H9 (cell line): ENCODE measurements around the gene FBXL16. TPM values are rescaled to one million over a fixed set of nuclear protein-coding genes. Genes with fewer than 3 reads are reported as not detected.

Source experiments
- DNase-seq: peaks from one replicate; pipeline ENCODE4 v3.0.0-alpha.2; 2017
- H2AFZ ChIP-seq: one replicate; pipeline ENCODE4 v1.6.1; 2013; ENCODE audit warnings: mild to moderate bottlenecking, low read length, control low read depth, moderate library complexity
- H2AK5ac ChIP-seq: 2 replicates; pipeline ENCODE4 v1.6.1; 2013; ENCODE audit warnings: low read length, control low read depth, mixed read lengths; ENCODE audit not compliant: insufficient read length
- H2BK120ac ChIP-seq: one replicate; pipeline ENCODE4 v1.6.1; 2013; ENCODE audit warnings: low read depth, mild to moderate bottlenecking, low read length, control low read depth, inconsistent platforms; ENCODE audit not compliant: poor library complexity, severe bottlenecking
- H2BK12ac ChIP-seq: 2 replicates; pipeline ENCODE4 v1.6.1; 2013; ENCODE audit warnings: low read length, control low read depth, mixed read lengths, low read depth; ENCODE audit not compliant: insufficient read length
- H2BK15ac ChIP-seq: 2 replicates; pipeline ENCODE4 v1.6.1; 2013; ENCODE audit warnings: low read depth, low read length, control low read depth
- H2BK20ac ChIP-seq: one replicate; pipeline ENCODE4 v1.6.1; 2013; ENCODE audit warnings: low read depth, mild to moderate bottlenecking, low read length, control low read depth, inconsistent platforms; ENCODE audit not compliant: poor library complexity, severe bottlenecking
- H2BK5ac ChIP-seq: 2 replicates; pipeline ENCODE4 v1.6.1; 2013; ENCODE audit warnings: low read length, control low read depth, mixed read lengths; ENCODE audit not compliant: insufficient read length
- H3K14ac ChIP-seq: 2 replicates; pipeline ENCODE4 v1.6.1; 2013; ENCODE audit warnings: low read length, control low read depth; ENCODE audit not compliant: insufficient read depth
- H3K18ac ChIP-seq: 2 replicates; pipeline ENCODE4 v1.6.1; 2013; ENCODE audit warnings: low read depth, mild to moderate bottlenecking, mixed read lengths, low read length, control low read depth; ENCODE audit not compliant: insufficient read length
- H3K23ac ChIP-seq: 2 replicates; pipeline ENCODE4 v1.6.1; 2013; ENCODE audit warnings: low read length, control low read depth, mixed read lengths, low read depth; ENCODE audit not compliant: insufficient read length
- H3K23me2 ChIP-seq: 2 replicates; pipeline ENCODE4 v1.6.1; 2013; ENCODE audit warnings: low read depth, mild to moderate bottlenecking, mixed read lengths, low read length, control low read depth; ENCODE audit not compliant: insufficient read length, poor library complexity, severe bottlenecking
- H3K27ac ChIP-seq: 2 replicates; pipeline ENCODE4 v1.5.1; 2013; ENCODE audit warnings: low read length, control low read depth, mixed read lengths, low read depth; ENCODE audit not compliant: insufficient read length
- H3K27me3 ChIP-seq: 2 replicates; pipeline ENCODE4 v1.6.1; 2013; ENCODE audit warnings: low read length, control low read depth, inconsistent platforms; ENCODE audit not compliant: insufficient read depth
- H3K4ac ChIP-seq: 2 replicates; pipeline ENCODE4 v1.6.1; 2013; ENCODE audit warnings: low read depth, mild to moderate bottlenecking, control low read depth, inconsistent platforms, low read length, moderate library complexity
- H3K4me1 ChIP-seq: 2 replicates; pipeline ENCODE4 v1.6.1; 2013; ENCODE audit warnings: low read length, control low read depth, inconsistent platforms; ENCODE audit not compliant: insufficient read depth
- H3K4me2 ChIP-seq: 2 replicates; pipeline ENCODE4 v1.6.1; 2013; ENCODE audit warnings: low read length, control low read depth, mixed read lengths; ENCODE audit not compliant: insufficient read length, insufficient read depth
- H3K56ac ChIP-seq: 2 replicates; pipeline ENCODE4 v1.6.1; 2013; ENCODE audit warnings: low read depth, mild to moderate bottlenecking, mixed read lengths, low read length, control low read depth; ENCODE audit not compliant: insufficient read length
- H3K79me1 ChIP-seq: 2 replicates; pipeline ENCODE4 v1.6.1; 2013; ENCODE audit warnings: low read depth, mild to moderate bottlenecking, moderate library complexity, low read length, control low read depth, inconsistent platforms; ENCODE audit not compliant: insufficient read depth, poor library complexity, severe bottlenecking
- H3K79me2 ChIP-seq: 2 replicates; pipeline ENCODE4 v1.6.1; 2013; ENCODE audit warnings: low read length, control low read depth, inconsistent platforms; ENCODE audit not compliant: insufficient read depth
- H3K9ac ChIP-seq: 2 replicates; pipeline ENCODE4 v1.6.1; 2013; ENCODE audit warnings: low read length, control low read depth, mixed read lengths; ENCODE audit not compliant: insufficient read length; ENCODE audit errors: extremely low read depth
- H3K9me3 ChIP-seq: one replicate; pipeline ENCODE4 v1.6.1; 2013; ENCODE audit warnings: low read depth, low read length, inconsistent platforms; ENCODE audit not compliant: control insufficient read depth
- H3T11ph ChIP-seq: one replicate; pipeline ENCODE4 v1.6.1; 2013; ENCODE audit warnings: mild to moderate bottlenecking, low read length, control low read depth, inconsistent platforms
- H4K20me1 ChIP-seq: one replicate; pipeline ENCODE4 v1.6.1; 2013; ENCODE audit not compliant: control insufficient read depth, insufficient read length, insufficient read depth
- H4K5ac ChIP-seq: 2 replicates; pipeline ENCODE4 v1.6.1; 2013; ENCODE audit warnings: low read depth, mild to moderate bottlenecking, mixed read lengths, low read length, control low read depth; ENCODE audit not compliant: insufficient read length
- H4K8ac ChIP-seq: replicated peaks from 2 replicates; pipeline ENCODE4 v1.6.1; 2013; ENCODE audit warnings: low read length, control low read depth, mixed read lengths, low read depth; ENCODE audit not compliant: insufficient read length
- H4K91ac ChIP-seq: 2 replicates; pipeline ENCODE4 v1.6.1; 2013; ENCODE audit warnings: low read depth, mild to moderate bottlenecking, moderate library complexity, mixed read lengths, low read length, control low read depth; ENCODE audit not compliant: insufficient read length
- H3K27ac Mint-ChIP-seq, 3 experiments: 2 replicates in 2 of 3; 3 replicates in 1 of 3; pipeline ENCODE4 v1.8.0; 2020 to 2021; ENCODE audit warnings: mixed read lengths in 3 of 3, mild to moderate bottlenecking in 1 of 3, moderate library complexity in 1 of 3
- H3K27me3 Mint-ChIP-seq: 2 replicates; pipeline ENCODE4 v1.8.0; 2021; ENCODE audit warnings: low read depth, mild to moderate bottlenecking, moderate library complexity, mixed read lengths
- H3K36me3 Mint-ChIP-seq, 3 experiments: 2 replicates in 2 of 3; 3 replicates in 1 of 3; pipeline ENCODE4 v1.8.0; 2020 to 2021; ENCODE audit warnings: low read depth in 3 of 3, mixed read lengths in 3 of 3; ENCODE audit not compliant: insufficient read depth in 1 of 3
- H3K4me1 Mint-ChIP-seq, 2 experiments: 2 replicates each; pipeline ENCODE4 v1.8.0; 2020; ENCODE audit warnings: mixed read lengths in 2 of 2
- H3K4me3 Mint-ChIP-seq, 2 experiments: 2 replicates in 1 of 2; 3 replicates in 1 of 2; pipeline ENCODE4 v1.8.0; 2020 to 2021; ENCODE audit warnings: mild to moderate bottlenecking in 2 of 2, mixed read lengths in 2 of 2, moderate library complexity in 1 of 2
- H3K9me3 Mint-ChIP-seq, 2 experiments: 2 replicates in 1 of 2; 3 replicates in 1 of 2; pipeline ENCODE4 v1.8.0; 2020; ENCODE audit warnings: mild to moderate bottlenecking in 2 of 2, mixed read lengths in 2 of 2, moderate library complexity in 1 of 2
- CTCF ChIP-seq: fragments of 200-600 bp; sonication (generic); conservative IDR thresholded peaks from 3 replicates; pipeline ENCODE4 v1.8.0; 2021; ENCODE audit warnings: antibody characterized with exemption, mild to moderate bottlenecking
- WGBS: extraction: QIAGEN DNeasy Blood & Tissue Kit; methylation state at CpG from one replicate; pipeline ENCODE4 v1.1.7; 2013; ENCODE audit warnings: missing lambda C conversion rate, low lambda C conversion rate, mixed read lengths; ENCODE audit not compliant: insufficient read length; ENCODE audit errors: extremely low coverage; 5-methylcytosine and 5-hydroxymethylcytosine counted together
- total RNA-seq: library from RNA; stranded (reverse); gene quantifications from 2 replicates; pipeline ENCODE4 v1.2.1, GENCODE V29; 2021

The FBXL16 gene
- total RNA-seq, 1 experiment from 2014 or later: 9.6 TPM

DNA sequence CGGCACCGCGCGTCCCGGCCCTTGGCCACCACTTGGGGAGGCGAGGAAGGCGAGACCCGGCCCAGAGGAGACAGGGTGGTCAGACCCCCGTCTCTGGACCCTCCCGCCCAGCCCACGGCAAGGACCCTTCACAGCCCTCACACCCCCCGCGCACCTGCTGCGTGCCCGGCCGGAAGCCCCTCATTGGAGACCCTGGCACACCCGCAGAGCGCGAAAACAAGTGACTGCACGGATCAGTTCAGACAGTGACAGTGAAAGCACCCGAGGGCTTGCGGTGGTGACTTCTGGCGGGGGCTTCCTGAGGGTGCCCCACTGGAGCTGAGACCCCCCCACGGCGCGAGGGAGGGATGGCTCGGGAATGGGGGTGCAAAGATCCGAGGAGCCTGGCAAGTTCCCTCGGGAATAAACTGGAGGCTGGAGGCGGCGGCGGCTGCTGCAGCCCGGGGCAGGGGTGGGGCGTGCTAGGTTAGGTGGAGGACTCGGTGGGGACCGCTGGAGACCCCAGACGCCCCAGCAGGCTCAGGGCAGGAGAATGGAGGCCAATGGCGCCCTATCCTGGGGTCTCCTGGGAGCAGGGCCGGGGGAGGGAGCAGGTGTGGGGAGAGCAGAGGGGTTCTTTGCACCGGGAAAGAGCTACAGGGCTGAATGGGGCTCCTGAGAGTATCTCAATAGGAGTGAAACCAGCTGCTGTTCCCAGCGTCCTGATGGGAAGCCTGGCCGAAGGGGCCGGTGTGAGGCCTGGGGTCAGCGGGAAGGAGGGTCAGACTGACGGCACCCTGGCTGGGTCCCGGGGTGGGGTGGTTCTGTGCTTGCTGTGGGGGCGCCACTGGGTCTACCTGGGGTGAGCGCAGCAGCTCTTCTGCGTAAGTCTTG is 824 bp upstream of the FBXL16 start:
- H3K9me3 Mint-ChIP-seq: peaks cover 0 to 2% of the 10 kb centered on the region in 2 experiments; a peak in 2 of 5 replicates
- peaks cover 0 to 3% (median 0%) of the 10 kb centered on the region in 3 experiments; a peak in 2 of 7 replicates for H3K36me3 Mint-ChIP-seq
- H4K20me1 ChIP-seq: no peaks in the 10 kb centered on the region
- peak overlapping the region; percentile 49 for H3K4me2 ChIP-seq
- no peak overlapping the region for H3K27ac Mint-ChIP-seq
- no peaks in the 10 kb centered on the region for H3K4me1 ChIP-seq
- no peak overlapping the region for H2BK20ac ChIP-seq
- DNase-seq: no peak
- no peak overlapping the region for H2BK120ac ChIP-seq
- WGBS: no CpG with 5 or more reads among the region's 49 CpGs
- H3K4me3 Mint-ChIP-seq: peak overlapping the region; percentile 50 to 79
- no peak overlapping the region for H2BK15ac ChIP-seq
- H3K14ac ChIP-seq: no peak overlapping the region; the same call in 1 of the 2 replicates
- no peak overlapping the region for H3K4ac ChIP-seq
- H3K56ac ChIP-seq: no peak overlapping the region
- no peak overlapping the region for H4K8ac ChIP-seq
- no peaks in the 10 kb centered on the region for H3K79me1 ChIP-seq
- no peaks in the 10 kb centered on the region for H3K9me3 ChIP-seq
- no peak overlapping the region for H2AFZ ChIP-seq
- H3K23ac ChIP-seq: no peak overlapping the region
- no peaks in the 10 kb centered on the region for H3K79me2 ChIP-seq
- H3K27me3 ChIP-seq: peaks cover 46% of the 10 kb centered on the region; the same call in 1 of the 2 replicates
- H4K91ac ChIP-seq: no peak overlapping the region
- H3K4me1 Mint-ChIP-seq: peaks cover 0 to 7% of the 10 kb centered on the region in 2 experiments; a peak in 1 of 4 replicates
- peaks cover 4% of the 10 kb centered on the region for H3K23me2 ChIP-seq
- no peak overlapping the region for H3K9ac ChIP-seq
- H2BK12ac ChIP-seq: no peak overlapping the region
- H3T11ph ChIP-seq: no peak overlapping the region
- H2BK5ac ChIP-seq: no peak overlapping the region
- no peak overlapping the region for H3K18ac ChIP-seq
- no peak overlapping the region for H3K27ac ChIP-seq
- H3K27me3 Mint-ChIP-seq: peaks cover 86% of the 10 kb centered on the region
- no peak overlapping the region for H4K5ac ChIP-seq
- H2AK5ac ChIP-seq: no peak overlapping the region
- no peak for TF ChIP-seq CTCF
